Measurements from ENCODE around the gene CDC45.

Gene CDC45

GRCh38 chr22:19498154-19498865 is 18.6 kb downstream of the CDC45 start:
- no peak for DNase-seq

GRCh38 chr22:19498866-19499190 is 19.1 kb downstream of the CDC45 start:
- no peak for DNase-seq

- DNase-seq, result no peak
Observed at GRCh38 chr22:19499236-19499879, 19.6 kb downstream of the CDC45 start.

- DNase-seq, result no peak
Observed at GRCh38 chr22:19499880-19500242, 20.1 kb downstream of the CDC45 start.

GRCh38 chr22:19501897-19502447 is 22.3 kb downstream of the CDC45 start:
- no peak for DNase-seq

- no peak for DNase-seq
Observed at GRCh38 chr22:19503367-19503766, 23.6 kb downstream of the CDC45 start.

- no peak for DNase-seq
Observed at GRCh38 chr22:19503869-19504268, 24.1 kb downstream of the CDC45 start.

GRCh38 chr22:19504900-19505734 is 25.4 kb downstream of the CDC45 start:
- no peak for DNase-seq

GRCh38 chr22:19505735-19506126 is 26.0 kb downstream of the CDC45 start:
- no peak for DNase-seq

GRCh38 chr22:19506212-19506611 is 26.5 kb downstream of the CDC45 start:
- DNase-seq, result no peak

- DNase-seq, result no peak
Observed at GRCh38 chr22:19507534-19507861, 27.8 kb downstream of the CDC45 start.

GRCh38 chr22:19508024-19508776 is 28.5 kb downstream of the CDC45 start:
- DNase-seq, result no peak

- no peak for DNase-seq
Observed at GRCh38 chr22:19509191-19509590, 29.5 kb downstream of the CDC45 start.

- no peak for DNase-seq
Observed at GRCh38 chr22:19509923-19510322, 30.2 kb downstream of the CDC45 start.

GRCh38 chr22:19510919-19511341 is 31.2 kb downstream of the CDC45 start:
- no peak for DNase-seq

- no peak for DNase-seq
Observed at GRCh38 chr22:19513823-19514222, 34.1 kb downstream of the CDC45 start.

- DNase-seq, result no peak
Observed at GRCh38 chr22:19514831-19515565, 35.3 kb downstream of the CDC45 start.

- DNase-seq, result no peak
Observed at GRCh38 chr22:19515654-19516377, 36.1 kb downstream of the CDC45 start.

- DNase-seq, result no peak
Observed at GRCh38 chr22:19516378-19517170, 36.9 kb downstream of the CDC45 start.

- no peak for DNase-seq
Observed at GRCh38 chr22:19517171-19517500, 37.4 kb downstream of the CDC45 start.
